Immature natural killer cell (primary cell): ENCODE data around the gene GLRB. TPM values are rescaled to one million over a fixed set of nuclear protein-coding genes. Genes with fewer than 3 reads are reported as not detected.
"Not testable (repeated sequence)": the region's sequence is repeated elsewhere in the genome, so short reads cannot be mapped to it uniquely, and the experiment has no call there.

ENCODE experiments used
- DNase-seq, 3 donors: peaks; one replicate each; pipeline ENCODE4 v3.0.0; 2022; ENCODE audit warnings: mixed read lengths in 1 of 3
- H3K27ac Mint-ChIP-seq, 6 donors: one replicate each; pipeline ENCODE4 v1.8.0; 2020; ENCODE audit warnings: mixed read lengths in 6 of 6, mild to moderate bottlenecking in 5 of 6, inconsistent platforms in 4 of 6, moderate library complexity in 3 of 6
- H3K27me3 Mint-ChIP-seq, 3 donors: one replicate each; pipeline ENCODE4 v1.8.0; 2020 to 2021; ENCODE audit warnings: low read depth in 3 of 3, mild to moderate bottlenecking in 3 of 3, mixed read lengths in 3 of 3, moderate library complexity in 3 of 3, inconsistent platforms in 1 of 3
- H3K36me3 Mint-ChIP-seq, 3 donors: one replicate each; pipeline ENCODE4 v1.8.0; 2020; ENCODE audit warnings: mixed read lengths in 3 of 3, inconsistent platforms in 2 of 3, mild to moderate bottlenecking in 2 of 3
- H3K4me1 Mint-ChIP-seq, 2 donors: one replicate each; pipeline ENCODE4 v1.8.0; 2020; ENCODE audit warnings: inconsistent platforms in 2 of 2, mild to moderate bottlenecking in 2 of 2, mixed read lengths in 2 of 2, moderate library complexity in 1 of 2
- H3K4me3 Mint-ChIP-seq, 5 donors: one replicate each; pipeline ENCODE4 v1.8.0; 2020; ENCODE audit warnings: mild to moderate bottlenecking in 5 of 5, mixed read lengths in 5 of 5, inconsistent platforms in 3 of 5, moderate library complexity in 3 of 5
- H3K9me3 Mint-ChIP-seq, 6 donors: one replicate each; pipeline ENCODE4 v1.8.0; 2020; ENCODE audit warnings: mild to moderate bottlenecking in 6 of 6, mixed read lengths in 6 of 6, inconsistent platforms in 4 of 6, moderate library complexity in 3 of 6
- polyA plus RNA-seq, 3 donors: library from polyadenylated mRNA; unstranded; fragments of 300-500 nt; fragmentation: Illumina TruSeq; gene quantifications; one replicate each; pipeline ENCODE4 v1.2.3, GENCODE V29; 2021

GLRB gene
- not detected for polyA plus RNA-seq

GRCh38 chr4:157075811-157076577, at the start of gene GLRB:
Gene GLRB (plus strand): TSS chr4:157076150. CDS start chr4:157078025, 1,875 bp downstream.
- no peaks in the 10 kb centered on the region for H3K36me3 Mint-ChIP-seq
- peaks cover 0 to 2% (median 1%) of the 10 kb centered on the region in 3 donors for H3K27me3 Mint-ChIP-seq
- DNase-seq: no peak
- H3K27ac Mint-ChIP-seq: no peak within 1 kb of the TSS
- H3K9me3 Mint-ChIP-seq: peaks cover 2 to 18% (median 11%) of the 10 kb centered on the region in 6 donors
- no peaks in the 10 kb centered on the region for H3K4me1 Mint-ChIP-seq
- peak within 1 kb of the TSS in 1 of 5 donors; percentile 33 for H3K4me3 Mint-ChIP-seq

DNA sequence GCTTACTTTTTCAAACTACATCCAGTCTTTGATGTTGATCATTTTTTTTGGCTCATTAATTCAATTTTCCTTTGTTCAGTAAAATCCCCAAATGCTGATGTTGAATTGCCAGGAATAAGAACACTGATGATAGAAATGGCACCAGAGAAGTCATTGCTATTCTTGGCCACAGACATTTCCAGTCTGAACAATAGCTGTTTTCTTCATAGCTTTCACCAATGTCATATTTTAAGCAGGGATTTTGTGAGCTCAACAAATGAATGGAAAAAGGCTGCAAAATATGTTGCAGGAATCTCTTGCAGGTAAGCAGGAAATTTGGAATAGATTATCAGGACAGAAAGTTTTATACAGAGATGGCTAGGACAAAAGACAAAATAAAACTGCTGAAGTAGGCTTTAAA, 40.5 kb upstream of the GLRB start:
- H3K4me1 Mint-ChIP-seq: no peaks in the 10 kb centered on the region
- DNase-seq: no peak
- peaks cover 0 to 2% (median 0%) of the 10 kb centered on the region in 3 donors for H3K27me3 Mint-ChIP-seq
- H3K9me3 Mint-ChIP-seq: peaks cover 1 to 20% (median 7%) of the 10 kb centered on the region in 6 donors
- H3K4me3 Mint-ChIP-seq: no peak overlapping the region
- H3K36me3 Mint-ChIP-seq: peaks cover 0 to 4% (median 3%) of the 10 kb centered on the region in 3 donors
- H3K27ac Mint-ChIP-seq: no peak overlapping the region

- DNase-seq: no peak
- Mint-ChIP-seq H3K36me3 (peaks cover 0 to 4% (median 3%) of the 10 kb centered on the region in 3 donors), H3K4me1 (no peaks in the 10 kb centered on the region), H3K4me3 (no peak overlapping the region), H3K27ac (no peak overlapping the region), H3K9me3 (peaks cover 0 to 19% (median 2%) of the 10 kb centered on the region in 6 donors), H3K27me3 (peaks cover 0 to 2% (median 0%) of the 10 kb centered on the region in 3 donors)
These were observed 35.5 kb upstream of the GLRB start for GRCh38 chr4:157040405-157040804.

DNA sequence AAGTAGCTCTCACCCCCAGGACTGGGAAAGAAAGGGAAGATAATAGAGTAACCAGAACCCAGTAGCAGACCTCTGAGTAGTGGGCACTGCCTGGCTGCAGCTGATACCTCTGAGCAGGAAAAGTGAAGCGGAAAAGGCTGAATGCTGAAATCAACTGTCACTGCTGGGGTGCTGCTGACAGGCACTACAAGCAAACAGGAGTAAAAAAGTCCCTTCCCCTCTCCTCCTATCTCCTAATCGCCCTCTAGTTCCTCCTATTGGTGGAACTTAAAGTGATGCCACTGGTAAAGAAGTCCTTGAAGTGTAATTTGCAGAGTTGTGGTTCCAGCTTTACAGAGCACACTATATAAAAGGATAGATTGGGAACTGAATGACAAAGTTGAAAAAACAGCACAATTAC, 32.8 kb upstream of the GLRB start:
- DNase-seq: no peak
- H3K36me3 Mint-ChIP-seq: peaks cover 0 to 4% (median 0%) of the 10 kb centered on the region in 3 donors
- H3K27ac Mint-ChIP-seq: no peak overlapping the region
- H3K27me3 Mint-ChIP-seq: no peaks in the 10 kb centered on the region
- peaks cover 0 to 5% (median 0%) of the 10 kb centered on the region in 6 donors for H3K9me3 Mint-ChIP-seq
- H3K4me3 Mint-ChIP-seq: no peak overlapping the region
- no peaks in the 10 kb centered on the region for H3K4me1 Mint-ChIP-seq

DNA sequence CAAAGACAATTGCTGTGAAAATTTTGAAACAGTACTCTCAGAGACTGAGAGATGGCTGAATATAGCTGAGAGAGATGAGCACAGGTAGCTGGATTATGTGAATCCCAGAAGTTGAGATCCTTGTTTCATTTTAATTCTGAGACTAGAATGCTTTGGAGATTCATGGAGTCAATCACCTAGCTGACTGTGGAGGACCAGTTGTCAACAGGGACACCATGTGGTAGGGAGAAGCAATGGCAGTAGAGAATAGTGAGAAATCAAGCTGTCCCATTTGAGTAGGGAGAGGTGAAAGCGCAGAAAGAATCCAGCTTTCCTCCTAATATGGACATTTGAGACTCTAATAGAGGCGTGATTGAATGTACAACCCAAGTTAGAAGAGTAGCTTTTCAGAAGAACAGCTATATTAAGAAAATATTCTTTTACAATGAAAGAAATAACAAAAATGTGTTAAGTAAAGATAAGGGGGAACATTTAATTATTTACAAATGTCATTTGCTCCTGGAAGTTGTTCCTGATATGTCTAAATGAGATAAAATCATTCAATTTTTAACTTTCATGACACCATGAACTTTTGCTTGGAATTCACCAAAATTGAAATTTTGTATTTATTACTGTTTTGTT, 30.3 kb upstream of the GLRB start:
- Mint-ChIP-seq H3K36me3 (no peaks in the 10 kb centered on the region), H3K27me3 (peaks cover 0 to 2% (median 1%) of the 10 kb centered on the region in 3 donors), H3K4me3 (no peak overlapping the region), H3K9me3 (peaks cover 0 to 6% (median 3%) of the 10 kb centered on the region in 6 donors), H3K4me1 (no peaks in the 10 kb centered on the region), H3K27ac (no peak overlapping the region)
- DNase-seq: no peak

DNA sequence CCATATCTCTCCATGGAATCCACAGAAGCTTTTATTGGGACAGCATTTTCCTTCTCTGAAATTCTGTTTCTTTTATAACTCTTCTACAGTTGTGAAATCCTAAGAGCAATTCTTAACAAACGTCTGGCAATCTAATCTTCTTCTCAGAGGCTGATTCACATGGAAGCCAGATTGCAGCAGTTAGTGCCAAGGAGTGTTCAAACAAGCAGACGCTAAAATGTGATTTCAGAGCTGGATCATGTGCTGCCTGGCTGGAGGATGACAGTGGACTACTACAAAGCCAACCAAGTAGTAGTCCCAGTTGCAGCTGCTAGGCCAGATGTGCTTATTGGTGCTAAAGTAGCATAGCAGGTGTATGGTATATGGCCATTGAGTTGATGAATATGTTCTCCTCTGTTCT, 27.7 kb upstream of the GLRB start:
- no peak overlapping the region for H3K27ac Mint-ChIP-seq

DNA sequence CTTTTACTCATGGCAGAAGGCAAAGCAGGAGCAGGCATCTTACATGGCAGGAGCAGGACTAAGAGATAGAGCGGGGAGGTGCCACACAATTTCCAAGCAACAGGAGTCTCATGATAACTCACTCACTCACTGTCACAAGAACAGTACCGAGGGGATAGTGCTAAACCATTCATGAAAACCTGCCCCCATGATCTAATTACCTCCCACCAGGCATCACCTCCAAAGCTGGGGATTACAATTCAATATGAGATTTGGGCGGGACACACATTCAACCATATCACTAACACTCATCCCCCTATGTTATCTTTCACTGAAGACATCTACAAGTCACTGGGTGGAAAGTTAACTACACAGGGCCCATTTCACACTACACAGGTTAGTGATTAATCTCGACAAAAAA, 25.4 kb upstream of the GLRB start:
- Mint-ChIP-seq H3K9me3 (peaks cover 0 to 15% (median 3%) of the 10 kb centered on the region in 6 donors), H3K36me3 (no peaks in the 10 kb centered on the region), H3K27me3 (peaks cover 0 to 2% (median 1%) of the 10 kb centered on the region in 3 donors), H3K4me3 (no peak overlapping the region), H3K27ac (no peak overlapping the region), H3K4me1 (no peaks in the 10 kb centered on the region)
- DNase-seq: no peak

More for the DNA sequence above, 27.7 kb upstream of the GLRB start:
- no peaks in the 10 kb centered on the region for H3K4me1 Mint-ChIP-seq
- H3K27me3 Mint-ChIP-seq: peaks cover 0 to 2% (median 1%) of the 10 kb centered on the region in 3 donors
- no peak overlapping the region for H3K4me3 Mint-ChIP-seq
- no peaks in the 10 kb centered on the region for H3K36me3 Mint-ChIP-seq
- peaks cover 0 to 6% (median 3%) of the 10 kb centered on the region in 6 donors for H3K9me3 Mint-ChIP-seq
- no peak for DNase-seq

DNA sequence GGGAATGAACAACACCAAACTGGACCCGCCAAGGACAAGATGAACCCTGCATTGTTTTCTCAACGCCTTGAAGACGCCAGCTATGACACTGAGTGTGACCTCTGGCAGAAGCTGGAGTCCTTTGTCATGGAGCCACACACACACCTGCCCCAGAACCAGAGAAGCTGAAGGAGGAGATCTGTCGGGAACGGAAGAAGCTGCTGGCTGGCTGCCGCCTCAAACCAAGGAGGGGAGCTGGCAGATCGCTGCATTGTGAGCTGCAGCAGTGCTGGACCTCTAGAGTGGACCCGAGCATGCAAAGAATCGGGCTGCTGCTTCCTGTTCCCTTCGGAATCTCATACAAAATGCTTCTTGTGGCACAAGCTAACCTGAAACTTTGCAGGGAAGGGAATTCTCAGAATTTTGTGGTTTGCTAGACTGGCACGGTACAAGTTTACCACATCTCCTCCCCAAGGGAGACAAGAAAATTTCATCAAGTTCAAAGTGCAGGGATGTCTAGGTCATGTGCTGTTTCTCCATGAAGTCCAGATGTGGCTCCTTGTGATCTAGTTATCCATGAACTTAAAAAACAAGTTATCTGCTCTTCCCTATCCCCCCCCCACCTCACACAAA, 23.4 kb upstream of the GLRB start:
- peaks cover 0 to 2% (median 1%) of the 10 kb centered on the region in 3 donors for H3K27me3 Mint-ChIP-seq
- no peak overlapping the region for H3K4me3 Mint-ChIP-seq
- no peak for DNase-seq
- no peaks in the 10 kb centered on the region for H3K36me3 Mint-ChIP-seq
- H3K4me1 Mint-ChIP-seq: no peaks in the 10 kb centered on the region
- H3K9me3 Mint-ChIP-seq: peaks cover 0 to 23% (median 3%) of the 10 kb centered on the region in 6 donors
- no peak overlapping the region for H3K27ac Mint-ChIP-seq

DNA sequence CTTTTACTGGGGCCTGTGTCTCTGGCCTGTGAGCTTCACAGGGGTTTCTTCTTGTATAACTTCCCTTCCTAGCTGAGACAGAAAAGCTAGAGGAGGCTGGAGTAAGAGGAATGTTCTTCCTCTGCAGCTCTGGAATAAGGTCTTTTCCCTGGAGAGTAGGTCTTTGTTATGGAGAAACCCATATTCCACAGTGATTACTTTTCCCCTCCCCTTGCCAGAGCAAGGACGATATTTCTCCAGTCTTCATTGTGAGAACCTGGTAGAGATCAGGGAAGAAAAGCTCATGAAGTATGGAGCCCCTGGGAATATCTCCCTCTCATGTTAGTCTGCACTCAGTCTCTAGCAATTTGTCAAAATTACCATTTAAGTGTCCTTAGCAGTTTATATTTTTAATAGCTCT, 18.7 kb upstream of the GLRB start:
- Mint-ChIP-seq H3K36me3 (no peaks in the 10 kb centered on the region), H3K4me3 (no peak overlapping the region), H3K27ac (no peak overlapping the region), H3K27me3 (no peaks in the 10 kb centered on the region), H3K9me3 (peaks cover 0 to 31% (median 0%) of the 10 kb centered on the region in 6 donors), H3K4me1 (no peaks in the 10 kb centered on the region)
- no peak for DNase-seq

DNA sequence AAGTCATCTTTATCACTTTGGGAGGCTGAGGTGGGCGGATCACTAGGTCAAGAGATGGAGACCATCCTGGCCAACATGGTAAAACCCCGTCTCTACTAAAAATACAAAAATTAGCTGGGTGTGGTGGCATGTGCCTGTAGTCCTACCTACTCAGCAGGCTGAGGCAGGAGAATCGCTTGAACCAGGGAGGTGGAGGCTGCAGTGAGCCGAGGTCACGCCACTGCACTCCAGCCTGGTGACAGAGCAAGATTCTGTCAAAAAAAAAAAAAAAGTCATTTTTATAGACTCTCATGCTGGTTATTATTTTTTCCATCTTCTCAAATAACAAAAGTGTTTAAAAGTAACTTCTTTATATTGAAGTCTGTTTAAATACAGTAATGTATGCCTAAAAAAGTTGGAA, 17.1 kb upstream of the GLRB start:
- not testable (repeated sequence) for H3K36me3 Mint-ChIP-seq, H3K4me3 Mint-ChIP-seq, H3K27me3 Mint-ChIP-seq, H3K4me1 Mint-ChIP-seq, DNase-seq, H3K27ac Mint-ChIP-seq
- H3K9me3 Mint-ChIP-seq: peaks cover under 1 to 24% (median 3%) of the 10 kb centered on the region in 6 donors

GRCh38 chr4:157072002-157072401, 3.9 kb upstream of the GLRB start:
- H3K9me3 Mint-ChIP-seq: peaks cover 2 to 20% (median 10%) of the 10 kb centered on the region in 6 donors
- no peak overlapping the region for H3K27ac Mint-ChIP-seq
- H3K27me3 Mint-ChIP-seq: peaks cover 0 to 2% (median 1%) of the 10 kb centered on the region in 3 donors
- H3K4me3 Mint-ChIP-seq: no peak overlapping the region
- DNase-seq: no peak
- H3K4me1 Mint-ChIP-seq: no peaks in the 10 kb centered on the region
- no peaks in the 10 kb centered on the region for H3K36me3 Mint-ChIP-seq

DNA sequence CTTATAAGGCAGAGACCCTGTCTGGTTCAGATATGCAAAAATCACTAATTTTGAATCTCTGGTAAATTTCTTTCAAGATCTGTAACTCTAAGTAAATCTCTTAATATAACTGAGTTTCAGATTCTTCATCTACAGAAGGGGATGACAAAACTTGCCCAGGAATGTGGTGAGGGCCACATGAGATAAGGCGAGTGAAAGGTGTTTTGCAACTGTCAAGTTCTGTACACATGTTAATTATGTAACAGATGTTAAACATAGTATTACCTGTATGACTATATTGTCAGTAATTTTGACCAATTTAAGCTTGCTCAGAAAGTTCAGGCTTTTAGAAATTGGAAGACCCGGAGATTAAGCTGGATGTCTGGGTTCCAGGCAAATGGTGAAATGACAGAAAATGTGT, 549 bp upstream of the GLRB start:
- H3K4me1 Mint-ChIP-seq: no peaks in the 10 kb centered on the region
- peaks cover 2 to 18% (median 11%) of the 10 kb centered on the region in 6 donors for H3K9me3 Mint-ChIP-seq
- H3K27me3 Mint-ChIP-seq: peaks cover 0 to 2% (median 1%) of the 10 kb centered on the region in 3 donors
- no peak overlapping the region for H3K4me3 Mint-ChIP-seq
- no peak overlapping the region for H3K27ac Mint-ChIP-seq
- no peaks in the 10 kb centered on the region for H3K36me3 Mint-ChIP-seq
- no peak for DNase-seq

DNA sequence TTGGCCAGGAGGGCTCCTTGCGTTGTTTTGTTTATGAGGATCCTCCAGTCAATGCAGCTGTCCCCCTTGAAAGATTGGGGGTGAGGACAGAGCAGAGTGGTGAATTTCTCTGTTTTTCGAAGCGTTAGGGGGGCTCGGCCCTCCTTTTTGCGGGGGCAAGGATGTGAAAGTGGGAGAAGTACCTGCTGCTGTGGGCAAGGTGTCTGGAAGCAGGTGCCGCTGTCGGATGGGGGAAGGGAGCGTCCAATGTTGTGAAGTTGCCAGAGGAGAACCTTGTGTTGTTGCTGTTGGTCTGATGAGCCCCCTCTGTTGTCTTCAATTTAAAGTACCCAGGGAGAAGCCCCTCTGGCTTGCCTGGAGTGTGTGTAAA, 613 bp downstream of the GLRB start:
- peaks cover 0 to 2% (median 1%) of the 10 kb centered on the region in 3 donors for H3K27me3 Mint-ChIP-seq
- H3K27ac Mint-ChIP-seq: no peak overlapping the region
- no peaks in the 10 kb centered on the region for H3K36me3 Mint-ChIP-seq
- H3K4me1 Mint-ChIP-seq: no peaks in the 10 kb centered on the region
- H3K9me3 Mint-ChIP-seq: peaks cover 2 to 18% (median 11%) of the 10 kb centered on the region in 6 donors
- peak overlapping the region in 1 of 5 donors; percentile 33 for H3K4me3 Mint-ChIP-seq
- no peak for DNase-seq

- no peak overlapping the region for H3K27ac Mint-ChIP-seq
- H3K36me3 Mint-ChIP-seq: no peaks in the 10 kb centered on the region
- peaks cover 0 to 1% (median 0%) of the 10 kb centered on the region in 3 donors for H3K27me3 Mint-ChIP-seq
- no peak overlapping the region for H3K4me3 Mint-ChIP-seq
- H3K9me3 Mint-ChIP-seq: peaks cover 2 to 10% (median 4%) of the 10 kb centered on the region in 6 donors
- no peaks in the 10 kb centered on the region for H3K4me1 Mint-ChIP-seq
- DNase-seq: no peak
These were observed 3.5 kb downstream of the GLRB start for GRCh38 chr4:157079441-157079840.
